K562 (cell line): ENCODE results near the gene ZSCAN21. TPM values are rescaled to one million over a fixed set of nuclear protein-coding genes. Genes with fewer than 3 reads are reported as not detected.
"Not testable (repeated sequence)": the region's sequence is repeated elsewhere in the genome, so short reads cannot be mapped to it uniquely, and the experiment has no call there.

Experiments
- ATAC-seq: fragments of 200-7000 bp; cut with Tn5 transposase; 3 replicates; pipeline ENCODE4 v1.9.1; 2020; ENCODE audit warnings: moderate library complexity
- BruUV-seq: library from RNA; stranded (reverse); fragments of 400-500 nt; replicated peaks from 2 replicates; lab custom pipeline; 2021; lab: Mats Ljungman, UMichigan
- CTCF ChIA-PET: fragments of 300-600 bp; formaldehyde crosslinking; extraction: SDS; loops from one replicate; lab custom pipeline; 2021; ENCODE audit warnings: low intra/inter-chr PET ratio; lab: Yijun Ruan, JAX
- POLR2A ChIA-PET: fragments of 300-600, 350-650 bp; sonication (Branson Sonifier 250); formaldehyde crosslinking; extraction: SDS; loops from one replicate; lab custom pipeline; 2021; ENCODE audit warnings: antibody characterized with exemption, inconsistent platforms; lab: Yijun Ruan, JAX
- DNase-seq, 4 experiments: peaks; one replicate each; pipeline versions ENCODE4 v3.0.0 to v3.0.0-alpha.2; 2011 to 2018; ENCODE audit warnings: low spot score in 3 of 4, mixed read lengths in 3 of 4; ENCODE audit errors: extremely low read depth in 1 of 4
- FAIRE-seq: peaks from 2 replicates; lab custom pipeline; 2011; peaks lifted over from hg19 to GRCh38; lab: Jason Lieb, UNC
- H2AFZ ChIP-seq: 2 replicates; pipeline ENCODE4 v1.6.0; 2011; ENCODE audit warnings: low read depth, low read length, control low read depth, inconsistent platforms
- H3K27ac ChIP-seq: fragments of 200-600 bp; 3 replicates; pipeline ENCODE4 v1.8.0; 2011; ENCODE audit warnings: low read depth, mild to moderate bottlenecking, control low read depth, inconsistent platforms, low read length, moderate library complexity, mixed read lengths; ENCODE audit errors: extremely low read depth
- H3K27me3 ChIP-seq, 2 experiments: fragments of 300-600 bp in 1 of 2; 2 replicates in 1 of 2; 3 replicates in 1 of 2; pipeline versions ENCODE4 v1.6.0 to v1.8.0; 2011; ENCODE audit warnings: inconsistent platforms in 2 of 2, low read length in 2 of 2, mild to moderate bottlenecking in 1 of 2, mixed read lengths in 1 of 2, moderate library complexity in 1 of 2; ENCODE audit not compliant: control insufficient read depth in 2 of 2, insufficient read depth in 2 of 2
- H3K36me3 ChIP-seq: fragments of 300-600 bp; 3 replicates; pipeline ENCODE4 v1.8.0; 2011; ENCODE audit warnings: mild to moderate bottlenecking, low read length, inconsistent platforms; ENCODE audit not compliant: control insufficient read depth, insufficient read depth
- H3K4me1 ChIP-seq, 2 experiments: fragments of 200-600 bp in 1 of 2; replicated peaks in 1 of 2; 2 replicates in 1 of 2; 3 replicates in 1 of 2; pipeline versions ENCODE4 v1.5.1 to v1.8.0; 2011; ENCODE audit warnings: inconsistent platforms in 2 of 2, low read length in 2 of 2, mild to moderate bottlenecking in 1 of 2, mixed read lengths in 1 of 2, moderate library complexity in 1 of 2; ENCODE audit not compliant: control insufficient read depth in 2 of 2, insufficient read depth in 2 of 2
- H3K4me2 ChIP-seq: 2 replicates; pipeline ENCODE4 v1.6.1; 2011; ENCODE audit warnings: low read length, control low read depth, inconsistent platforms, mixed read lengths; ENCODE audit not compliant: insufficient read depth
- H3K4me3 ChIP-seq: fragments of 200-600 bp; sonication (generic), shearing (Covaris generic); 2 replicates; pipeline ENCODE4 v1.5.1; 2016; ENCODE audit warnings: control low read depth, inconsistent platforms
- H3K79me2 ChIP-seq: fragments of 200-600 bp; 3 replicates; pipeline ENCODE4 v1.8.0; 2011; ENCODE audit warnings: low read length, inconsistent platforms; ENCODE audit not compliant: control insufficient read depth, insufficient read depth
- H3K9ac ChIP-seq, 2 experiments: 2 replicates each; pipeline versions ENCODE4 v1.6.0 to v1.6.1; 2011; ENCODE audit warnings: low read depth in 2 of 2, low read length in 2 of 2, control low read depth in 1 of 2, inconsistent platforms in 1 of 2, mild to moderate bottlenecking in 1 of 2, mixed read lengths in 1 of 2; ENCODE audit not compliant: insufficient read depth in 1 of 2
- H3K9me1 ChIP-seq: one replicate; pipeline ENCODE4 v1.6.0; 2011; ENCODE audit warnings: inconsistent platforms, mild to moderate bottlenecking, low read length, moderate library complexity; ENCODE audit not compliant: control insufficient read depth, insufficient read depth
- H3K9me3 ChIP-seq: replicated peaks from 2 replicates; pipeline ENCODE4 v1.5.1; 2011; ENCODE audit warnings: low read depth, low read length, inconsistent platforms; ENCODE audit not compliant: control insufficient read depth, insufficient read depth
- H4K20me1 ChIP-seq: replicated peaks from 2 replicates; pipeline ENCODE4 v1.6.1; 2011; ENCODE audit warnings: low read length, inconsistent platforms, mixed read lengths; ENCODE audit not compliant: control insufficient read depth, insufficient read depth
- TFE3 ChIP-seq: fragments of 450-650 bp; formaldehyde crosslinking; IDR thresholded peaks from 2 replicates; pipeline ENCODE4 v1.4.0; 2020; ENCODE audit warnings: mild to moderate bottlenecking, mixed read lengths
- WGBS: fragments of 100-300 bp; shearing (Covaris generic); methylation state at CpG from one replicate; pipeline ENCODE4 v1.1.6; 2016; ENCODE audit warnings: low coverage, mixed read lengths; ENCODE audit not compliant: insufficient coverage; ENCODE audit errors: missing lambda C conversion rate; 5-methylcytosine and 5-hydroxymethylcytosine counted together
- in situ Hi-C: fragments of 300-500 bp; cut with MboI; formaldehyde crosslinking; loops from 4 replicates; pipeline ENCODE4 v1.15.0; 2018; ENCODE audit warnings: inconsistent platforms, mixed read lengths
- intact Hi-C: fragments of 100-400 bp; cut with micrococcal nuclease; formaldehyde crosslinking; loops from 2 replicates; pipeline ENCODE4 v1.14.2; 2022
- polyA plus RNA-seq, 8 experiments: library from polyadenylated mRNA; depleted of rRNA in 4 of 8; stranded (reverse) in 5 of 8; unstranded in 3 of 8; fragments of >200 nt; fragmentation: Nextera tagmentation in 2 of 8; fragmentation: Illumina TruSeq in 1 of 8; extraction: Ambion mirVana in 2 of 8; extraction: Trizol in 1 of 8; gene quantifications; 2 replicates each; pipeline versions ENCODE4 v1.2.1 to v1.2.3, GENCODE V29; 2011 to 2014; ENCODE audit warnings: inconsistent platforms in 1 of 8, missing spikeins in 1 of 8
- total RNA-seq, 7 experiments: library from RNA; depleted of rRNA in 6 of 7; stranded (reverse); fragments of >200 nt in 6 of 7; fragmentation: Illumina TruSeq in 2 of 7; extraction: Trizol in 2 of 7; gene quantifications; 2 replicates each; pipeline versions ENCODE4 v1.2.1 to v1.2.3, GENCODE V29; 2011 to 2021; ENCODE audit warnings: low replicate concordance in 1 of 7
- TF ChIP-seq, protein P1 (sequence below): fragments of 250-450 bp; sonication (Bioruptor Pico); IDR thresholded peaks from 2 replicates; pipeline ENCODE4 v1.9.0; 2021; ENCODE audit warnings: mild to moderate bottlenecking, inconsistent platforms

The ZSCAN21 gene
- total and polyA plus RNA-seq, 9 of the 15 experiments (the other 6 are each of a cell fraction or from before 2014, with no cell fraction given), result 5.9 to 15.5 (median 13.2) TPM

DNA sequence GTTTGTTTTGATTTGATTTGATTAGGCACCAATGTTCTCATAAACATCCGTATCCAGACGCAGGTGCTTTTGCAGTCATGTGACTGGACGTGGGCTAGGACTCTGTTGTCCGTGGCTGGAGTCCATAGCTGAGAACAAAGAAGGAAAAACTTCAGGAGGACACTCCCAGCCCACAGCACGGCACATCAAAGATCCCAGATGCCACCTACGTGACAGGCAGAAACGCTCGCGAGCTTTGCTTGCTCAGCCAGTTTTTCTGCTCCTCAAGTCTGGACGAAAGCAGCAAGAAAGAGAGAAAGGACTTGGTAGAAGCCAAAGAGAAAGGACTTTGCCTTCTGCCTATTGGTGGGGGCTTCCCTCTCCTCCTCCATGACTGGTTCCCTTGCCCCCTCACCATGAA lies 41.0 kb upstream of the ZSCAN21 start:
- DNase-seq, result no peak
- CTCF ChIA-PET, result no interaction called here
- no peaks in the 10 kb centered on the region for H3K9me3 ChIP-seq
- H3K27me3 ChIP-seq, result peaks cover 36 to 61% of the 10 kb centered on the region in 2 experiments
- peaks cover 5 to 7% of the 10 kb centered on the region in 2 experiments; a peak in 4 of 5 replicates for H3K4me1 ChIP-seq
- POLR2A ChIA-PET, result interaction anchor here (0.7 to 0.8 kb wide), 2 partner anchors 9 to 19 kb away, joined by 3 to 4 read pairs; no protein-coding TSS in a partner anchor
- H3K9me1 ChIP-seq, result no peaks in the 10 kb centered on the region
- H3K4me3 ChIP-seq, result no peak overlapping the region
- no peak overlapping the region for H2AFZ ChIP-seq
- H3K9ac ChIP-seq, result no peak overlapping the region
- 6% methylated on average over 10 of the region's 10 CpGs for WGBS
- H3K27ac ChIP-seq, result no peak overlapping the region
- FAIRE-seq, result no peak
- no peaks in the 10 kb centered on the region for H4K20me1 ChIP-seq
- BruUV-seq, result no TSS peak
- intact Hi-C loops, result no loop called here
- TF ChIP-seq, protein P1, sequence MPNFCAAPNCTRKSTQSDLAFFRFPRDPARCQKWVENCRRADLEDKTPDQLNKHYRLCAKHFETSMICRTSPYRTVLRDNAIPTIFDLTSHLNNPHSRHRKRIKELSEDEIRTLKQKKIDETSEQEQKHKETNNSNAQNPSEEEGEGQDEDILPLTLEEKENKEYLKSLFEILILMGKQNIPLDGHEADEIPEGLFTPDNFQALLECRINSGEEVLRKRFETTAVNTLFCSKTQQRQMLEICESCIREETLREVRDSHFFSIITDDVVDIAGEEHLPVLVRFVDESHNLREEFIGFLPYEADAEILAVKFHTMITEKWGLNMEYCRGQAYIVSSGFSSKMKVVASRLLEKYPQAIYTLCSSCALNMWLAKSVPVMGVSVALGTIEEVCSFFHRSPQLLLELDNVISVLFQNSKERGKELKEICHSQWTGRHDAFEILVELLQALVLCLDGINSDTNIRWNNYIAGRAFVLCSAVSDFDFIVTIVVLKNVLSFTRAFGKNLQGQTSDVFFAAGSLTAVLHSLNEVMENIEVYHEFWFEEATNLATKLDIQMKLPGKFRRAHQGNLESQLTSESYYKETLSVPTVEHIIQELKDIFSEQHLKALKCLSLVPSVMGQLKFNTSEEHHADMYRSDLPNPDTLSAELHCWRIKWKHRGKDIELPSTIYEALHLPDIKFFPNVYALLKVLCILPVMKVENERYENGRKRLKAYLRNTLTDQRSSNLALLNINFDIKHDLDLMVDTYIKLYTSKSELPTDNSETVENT (CRISPR knock-in tag), result no peak
- peak; percentile 62 for TF ChIP-seq TFE3 (CRISPR knock-in tag)
- in situ Hi-C loops, result no loop called here
- no peaks in the 10 kb centered on the region for H3K79me2 ChIP-seq
- no peaks in the 10 kb centered on the region for H3K36me3 ChIP-seq
- H3K4me2 ChIP-seq, result no peak overlapping the region
- no peak for ATAC-seq

DNA sequence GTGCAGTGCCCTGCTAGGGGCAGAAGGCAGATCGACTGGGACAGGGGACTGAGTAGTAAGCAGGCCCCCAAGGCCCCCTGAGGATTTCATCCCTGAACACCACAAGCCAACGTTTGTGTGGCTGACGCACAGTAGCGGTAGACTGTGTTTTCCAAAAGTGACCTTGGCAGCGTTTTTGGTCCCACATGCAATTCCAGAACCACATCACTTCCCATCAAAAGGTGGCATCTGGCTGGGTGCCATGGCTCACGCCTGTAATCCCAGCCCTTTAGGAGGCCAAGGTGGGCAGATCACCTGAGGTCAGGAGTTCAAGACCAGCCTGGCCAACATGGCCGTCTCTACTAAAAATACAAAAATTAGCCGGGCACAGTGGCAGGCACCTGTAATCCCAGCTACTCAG lies 39.6 kb upstream of the ZSCAN21 start:
- ATAC-seq, result not testable (repeated sequence)
- intact Hi-C loops, result loop anchor here (5.0 kb wide), 1 partner anchor 72 kb away; the partner anchor contains the start of gene ZNF3
- WGBS, result 10% methylated on average over 8 of the region's 8 CpGs

More for the DNA sequence above, 39.6 kb upstream of the ZSCAN21 start:
- H3K79me2 ChIP-seq, DNase-seq, H3K9me1 ChIP-seq, H3K4me2 ChIP-seq, H3K4me1 ChIP-seq, H3K36me3 ChIP-seq, H3K27ac ChIP-seq, BruUV-seq, H3K9me3 ChIP-seq, H2AFZ ChIP-seq, CTCF ChIA-PET, H3K4me3 ChIP-seq, H4K20me1 ChIP-seq, in situ Hi-C loops, FAIRE-seq: not testable (repeated sequence)
- Histone ChIP-seq H3K9ac (peak overlapping the region in 1 of 2 experiments; percentile 68; a peak in 1 of 4 replicates), H3K27me3 (peaks cover 26 to 47% of the 10 kb centered on the region in 2 experiments)
- POLR2A ChIA-PET, result interaction anchor here (0.6 kb wide), 1 partner anchor 71 kb away, joined by 3 read pairs; no protein-coding TSS in a partner anchor
